VCaP (cell line): Measurements from ENCODE around the gene USP12.

Experiments
- H3K27ac ChIP-seq: fragments of 450-650 bp; 2 replicates; pipeline ENCODE4 v1.5.1; 2017
- TF ChIP-seq, protein P1 (sequence below): fragments of 450-650 bp; conservative IDR thresholded peaks from 2 replicates; pipeline ENCODE4 v1.5.1; 2017; ENCODE audit warnings: mild to moderate bottlenecking, moderate library complexity

The USP12 gene

DNA sequence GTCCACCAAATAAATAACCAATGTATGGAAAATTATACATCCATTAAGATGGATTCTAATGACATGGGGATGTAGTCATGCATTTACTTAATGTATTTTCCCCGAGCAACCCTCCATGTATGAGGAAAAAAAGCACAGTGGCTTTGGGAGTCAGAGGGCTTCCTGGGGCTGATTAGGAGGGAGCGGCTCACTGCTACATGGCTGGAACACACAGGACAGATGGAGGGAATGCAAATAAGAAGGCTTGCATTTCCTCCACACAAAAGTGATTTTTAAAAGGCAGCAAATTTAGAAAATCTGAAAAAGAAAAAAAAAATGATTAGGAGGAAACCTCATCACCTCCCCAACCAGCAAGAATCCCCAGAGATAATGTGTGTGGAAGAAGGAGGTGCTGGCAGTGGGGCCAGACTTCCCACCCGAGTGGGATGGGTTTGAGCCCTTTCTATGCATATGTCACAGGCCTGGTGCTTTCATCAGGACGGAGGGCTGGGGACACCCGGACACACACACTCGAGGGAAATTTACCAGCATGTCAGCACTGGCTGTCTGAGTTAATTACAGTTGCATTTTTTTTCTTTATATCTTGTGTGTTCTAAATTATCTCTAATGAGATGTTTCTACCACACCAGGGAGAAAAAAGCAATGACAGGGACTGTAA is 118.9 kb downstream of the USP12 start:
- no peak overlapping the region for H3K27ac ChIP-seq
- TF ChIP-seq, protein P1, sequence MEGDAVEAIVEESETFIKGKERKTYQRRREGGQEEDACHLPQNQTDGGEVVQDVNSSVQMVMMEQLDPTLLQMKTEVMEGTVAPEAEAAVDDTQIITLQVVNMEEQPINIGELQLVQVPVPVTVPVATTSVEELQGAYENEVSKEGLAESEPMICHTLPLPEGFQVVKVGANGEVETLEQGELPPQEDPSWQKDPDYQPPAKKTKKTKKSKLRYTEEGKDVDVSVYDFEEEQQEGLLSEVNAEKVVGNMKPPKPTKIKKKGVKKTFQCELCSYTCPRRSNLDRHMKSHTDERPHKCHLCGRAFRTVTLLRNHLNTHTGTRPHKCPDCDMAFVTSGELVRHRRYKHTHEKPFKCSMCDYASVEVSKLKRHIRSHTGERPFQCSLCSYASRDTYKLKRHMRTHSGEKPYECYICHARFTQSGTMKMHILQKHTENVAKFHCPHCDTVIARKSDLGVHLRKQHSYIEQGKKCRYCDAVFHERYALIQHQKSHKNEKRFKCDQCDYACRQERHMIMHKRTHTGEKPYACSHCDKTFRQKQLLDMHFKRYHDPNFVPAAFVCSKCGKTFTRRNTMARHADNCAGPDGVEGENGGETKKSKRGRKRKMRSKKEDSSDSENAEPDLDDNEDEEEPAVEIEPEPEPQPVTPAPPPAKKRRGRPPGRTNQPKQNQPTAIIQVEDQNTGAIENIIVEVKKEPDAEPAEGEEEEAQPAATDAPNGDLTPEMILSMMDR, result no peak

DNA sequence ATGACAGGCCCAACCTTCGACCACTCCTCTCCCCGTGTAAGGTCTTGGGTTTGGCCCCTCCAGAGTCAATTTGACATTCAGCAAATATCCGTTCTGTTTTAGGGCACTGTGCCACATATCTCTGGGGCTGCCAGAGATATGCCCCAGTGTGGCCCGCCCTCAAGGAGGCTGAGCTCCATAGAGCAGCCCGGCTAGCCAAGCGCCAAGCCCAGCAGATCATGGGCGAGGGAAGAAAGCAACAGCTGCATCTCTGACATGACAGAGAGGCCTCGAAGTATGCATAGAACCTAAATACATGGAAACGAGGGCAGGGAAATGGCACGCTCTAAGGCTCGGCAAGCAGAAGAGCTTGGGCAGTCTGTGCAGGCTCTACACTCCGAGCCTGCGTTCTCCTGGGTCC is 124.5 kb downstream of the USP12 start:
- TF ChIP-seq, protein P1, result no peak
- no peak overlapping the region for H3K27ac ChIP-seq

DNA sequence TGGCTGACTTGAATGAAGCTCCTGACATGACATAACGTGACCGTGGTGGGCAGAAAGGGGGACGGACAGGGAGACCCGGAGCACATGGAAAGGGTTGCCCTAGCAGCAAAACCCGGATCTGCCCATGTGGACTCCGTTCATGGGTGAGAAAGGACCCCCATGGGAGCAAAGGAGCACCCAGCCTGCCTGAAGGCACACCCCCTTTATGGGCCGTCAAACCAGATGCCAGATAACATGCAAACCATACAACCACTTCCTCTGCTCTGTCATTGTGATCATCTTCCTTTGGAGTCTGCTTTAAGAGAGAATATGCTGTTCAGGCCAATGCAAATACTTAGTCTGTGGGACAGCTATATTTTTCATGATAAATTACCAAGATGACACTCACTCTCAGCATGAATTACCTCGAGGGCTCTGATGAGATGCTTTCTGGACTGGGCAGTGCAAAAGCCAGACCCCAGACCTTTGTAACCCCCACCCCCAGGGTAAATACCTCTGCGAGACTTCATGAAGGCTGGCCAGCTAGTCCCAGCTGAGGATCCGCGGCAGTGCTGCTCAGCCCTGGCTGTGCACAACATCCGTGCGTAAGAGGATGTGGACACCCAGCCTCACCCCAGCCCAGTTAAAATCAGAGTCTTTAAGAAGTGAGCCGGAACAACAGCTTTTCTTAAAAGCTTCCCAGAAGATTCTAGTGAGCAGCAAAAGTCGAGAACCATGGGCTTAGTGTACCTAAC is 126.6 kb downstream of the USP12 start:
- H3K27ac ChIP-seq, result no peak overlapping the region
- TF ChIP-seq, protein P1, result no peak

DNA sequence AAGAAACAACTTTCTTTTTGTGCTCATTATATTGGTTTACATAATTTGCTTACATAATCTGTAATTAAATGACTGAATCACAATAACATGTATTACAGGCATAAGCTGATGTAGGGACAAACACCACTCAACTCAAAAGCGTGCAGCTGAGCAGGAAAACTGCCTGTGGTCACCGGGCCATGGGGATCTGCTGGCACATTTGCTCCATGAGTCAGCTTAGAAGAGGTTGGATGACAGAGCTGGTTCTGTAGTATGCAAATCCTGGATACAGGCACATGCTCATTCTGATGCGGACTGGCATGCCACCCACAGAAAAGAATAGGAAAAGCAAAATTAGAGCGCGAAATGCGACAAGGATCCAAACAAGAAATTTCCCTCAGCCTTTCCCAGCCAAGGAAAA is 128.6 kb downstream of the USP12 start:
- TF ChIP-seq, protein P1, result no peak
- no peak overlapping the region for H3K27ac ChIP-seq

DNA sequence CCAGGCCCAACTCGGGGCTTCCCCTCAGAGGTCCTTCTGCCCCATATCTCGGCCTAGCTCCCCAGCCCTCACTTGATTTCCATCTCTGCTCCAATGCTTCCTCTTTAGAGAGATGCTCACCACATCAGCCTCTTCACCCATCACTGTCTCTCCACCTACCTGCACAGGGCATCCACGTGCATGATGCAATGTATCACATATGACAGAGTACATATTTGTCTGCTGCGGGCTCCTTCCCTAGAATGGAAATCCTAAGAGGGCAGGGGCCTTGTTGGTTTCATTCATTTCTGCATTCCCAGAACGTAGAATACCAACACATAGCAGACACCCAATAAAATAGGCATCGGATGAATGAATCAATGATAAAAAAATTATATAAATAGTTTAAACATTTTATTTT is 130.3 kb downstream of the USP12 start:
- H3K27ac ChIP-seq, result no peak overlapping the region
- TF ChIP-seq, protein P1, result no peak

DNA sequence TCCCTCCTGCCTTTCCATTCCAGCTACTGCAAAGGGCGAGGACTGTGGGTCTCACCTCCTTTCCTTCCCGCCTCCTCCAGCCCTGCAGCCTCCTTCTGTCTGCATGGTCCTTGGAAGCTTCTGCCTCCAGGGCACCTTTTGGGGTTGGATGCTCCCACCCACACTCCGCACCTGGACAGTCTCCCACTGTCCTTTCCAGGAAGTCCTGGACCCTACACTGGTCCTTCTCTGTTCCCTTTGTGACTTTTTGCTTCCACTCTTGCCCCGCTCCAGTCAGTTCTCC is 130.8 kb downstream of the USP12 start:
- TF ChIP-seq, protein P1, result no peak
- H3K27ac ChIP-seq, result no peak overlapping the region

DNA sequence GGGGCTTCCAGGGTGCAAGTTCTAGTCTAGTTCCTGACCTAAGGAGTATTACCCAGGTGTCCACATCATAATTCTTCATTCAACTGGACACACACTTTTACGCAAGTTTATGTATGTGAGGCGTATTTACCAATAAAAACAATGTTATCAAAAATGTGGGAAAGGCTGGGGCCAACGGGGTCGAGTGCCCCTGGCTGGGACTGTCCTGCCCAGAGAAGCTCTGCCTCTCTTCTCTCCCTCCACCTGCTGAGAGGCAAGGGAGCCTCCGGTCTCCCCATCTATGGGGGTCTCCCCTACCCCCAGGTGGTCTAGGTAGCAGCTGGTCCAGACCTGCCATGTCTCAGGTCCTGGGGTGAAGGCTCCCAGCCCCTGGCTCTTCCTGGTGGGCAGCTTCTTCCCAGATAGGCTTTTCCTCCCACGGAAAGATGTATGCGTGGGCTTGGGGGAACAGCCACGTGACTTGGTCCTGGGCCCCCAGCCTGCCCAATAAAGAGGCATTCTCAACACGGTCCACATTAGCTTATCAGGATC is 132.4 kb downstream of the USP12 start:
- no peak overlapping the region for H3K27ac ChIP-seq
- TF ChIP-seq, protein P1, result no peak
